Sigmoid colon (tissue), 4 donors: ENCODE data around the gene ARHGAP30.

ENCODE experiments used
- CTCF ChIP-seq, 4 experiments: fragments of 450-650 bp in 3 of 4; fragments of 200-600 bp in 1 of 4; IDR thresholded peaks; one replicate each; pipeline ENCODE4 v1.5.1; 2016 to 2019; ENCODE audit warnings: antibody characterized with exemption in 4 of 4, mild to moderate bottlenecking in 3 of 4, moderate library complexity in 2 of 4
- EP300 ChIP-seq, 4 donors: sonication (generic); formaldehyde crosslinking; IDR thresholded peaks; one replicate each; pipeline ENCODE4 v1.6.1; 2017; ENCODE audit warnings: antibody characterized with exemption in 4 of 4

DNA sequence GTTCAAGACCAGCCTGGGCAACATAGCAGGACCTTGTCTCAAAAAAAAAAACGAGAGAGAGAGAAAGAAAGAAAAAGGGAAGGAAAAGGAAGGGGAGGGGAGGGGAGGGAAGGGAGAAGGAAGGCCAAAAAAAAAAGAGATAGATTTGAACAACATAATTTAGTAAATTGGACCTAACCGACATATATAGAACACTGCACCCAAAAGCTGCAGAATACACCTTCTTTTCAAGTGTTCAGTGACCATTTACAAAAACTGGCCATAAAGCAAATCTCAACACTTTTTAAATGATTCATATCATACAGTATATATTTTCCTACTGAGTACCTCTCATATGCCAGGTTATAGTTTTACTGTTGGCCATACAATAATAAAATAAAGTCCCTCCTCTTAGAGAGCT is 37.8 kb downstream of the ARHGAP30 start:
- no peak for TF ChIP-seq CTCF (IDR thresholded peaks at IDR 0.05)
- no peak for TF ChIP-seq EP300 (IDR thresholded peaks at IDR 0.05)
